A204.1 (cell line): Measurements from ENCODE around the gene USP11.

Experiments
- FAIRE-seq: peaks from 2 replicates; lab custom pipeline; 2012; peaks lifted over from hg19 to GRCh38; lab: Jason Lieb, UNC

USP11 gene

DNA sequence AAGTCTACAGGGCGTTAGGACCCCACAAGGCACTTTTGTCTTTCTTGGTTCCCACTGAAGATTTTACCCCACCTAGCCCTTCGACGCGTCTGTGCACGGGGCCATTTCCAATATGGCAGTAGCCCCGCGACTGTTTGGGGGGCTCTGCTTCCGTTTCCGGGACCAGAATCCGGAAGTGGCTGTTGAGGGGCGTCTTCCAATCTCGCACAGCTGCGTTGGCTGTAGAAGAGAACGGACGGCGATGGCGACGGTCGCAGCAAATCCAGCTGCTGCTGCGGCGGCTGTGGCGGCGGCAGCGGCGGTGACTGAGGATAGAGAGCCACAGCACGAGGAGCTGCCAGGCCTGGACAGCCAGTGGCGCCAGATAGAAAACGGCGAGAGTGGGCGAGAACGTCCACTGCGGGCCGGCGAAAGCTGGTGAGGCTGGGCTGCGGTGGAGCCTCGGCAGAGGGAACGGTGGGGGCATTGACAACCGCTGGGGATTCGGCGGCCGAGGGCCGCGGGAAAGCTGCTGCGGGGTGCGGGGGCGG lies at the start of gene USP11:
TSS of gene USP11 (plus strand) at position 207 of the 530 bp plus-strand sequence. CDS start at position 242, 35 bp downstream.
- no peak for FAIRE-seq

GRCh38 chrX:47184486-47184885 lies 48.3 kb upstream of the USP11 start:
- FAIRE-seq, result no peak

GRCh38 chrX:47185241-47185640 lies 47.6 kb upstream of the USP11 start:
- FAIRE-seq, result no peak

GRCh38 chrX:47186096-47186740 lies 46.6 kb upstream of the USP11 start:
- FAIRE-seq, result no peak

- FAIRE-seq, result no peak
Measured at GRCh38 chrX:47187106-47187677, 45.6 kb upstream of the USP11 start.

DNA sequence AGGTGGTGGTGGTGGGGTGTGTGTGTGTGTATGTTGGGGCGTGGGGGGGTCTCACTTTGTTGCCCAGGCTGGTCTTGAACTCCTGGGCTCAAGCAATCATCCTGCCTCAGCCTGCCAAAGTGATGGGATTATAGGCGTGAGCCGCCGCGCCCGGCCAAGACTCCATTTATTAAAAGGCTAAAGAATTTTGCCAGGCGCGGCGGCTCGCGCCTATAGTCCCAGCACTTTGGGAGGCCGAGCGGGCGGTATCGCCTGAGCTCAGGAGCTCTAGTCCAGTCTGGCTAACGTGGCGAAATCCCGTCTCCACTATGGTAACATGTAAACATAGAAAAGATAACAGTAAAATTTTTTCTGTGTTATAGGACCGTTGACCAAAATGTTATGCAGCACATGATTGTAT lies 42.9 kb upstream of the USP11 start:
- no peak for FAIRE-seq

DNA sequence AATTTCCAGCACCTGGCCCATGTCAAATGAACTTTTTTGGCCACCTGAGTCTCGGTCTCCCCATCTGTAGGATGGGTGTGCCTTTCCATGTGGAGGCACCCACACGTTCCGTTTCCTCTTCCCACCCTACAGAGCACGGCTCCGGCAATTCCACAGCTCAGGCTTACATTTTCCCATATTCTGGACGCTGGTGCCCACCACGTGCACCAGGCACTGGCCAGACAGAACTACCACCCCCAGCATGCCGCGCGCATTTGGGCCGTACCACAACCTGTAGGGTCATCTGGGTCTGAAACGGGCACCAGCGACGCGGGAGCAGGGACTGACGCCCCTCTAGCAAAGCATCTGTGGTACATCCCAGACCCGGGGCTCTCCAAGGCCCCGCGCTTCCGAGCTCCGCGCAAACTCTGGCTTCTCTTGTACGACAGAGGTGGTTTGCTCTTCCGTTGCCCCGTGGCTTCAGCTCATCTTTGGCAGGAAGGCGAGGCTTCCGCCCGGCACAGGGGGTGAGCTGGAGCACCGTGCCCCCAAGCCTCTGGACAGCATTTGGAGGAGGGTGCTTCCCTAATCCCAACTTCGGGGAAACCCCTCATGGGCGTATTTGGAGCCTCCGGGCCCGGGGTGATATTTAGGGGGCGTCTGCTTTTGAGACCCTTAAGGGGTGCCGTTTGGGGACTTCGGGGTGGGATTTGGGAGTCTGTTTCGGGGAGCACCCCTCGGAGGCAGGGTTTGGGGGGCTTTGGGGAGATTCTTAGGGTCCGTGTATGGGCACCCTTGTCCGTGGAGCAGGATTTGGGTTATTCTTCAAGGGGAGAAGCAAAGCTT lies 42.2 kb upstream of the USP11 start:
- FAIRE-seq, result peak; percentile 84

- FAIRE-seq, result no peak
Measured at GRCh38 chrX:47191331-47191730, 41.5 kb upstream of the USP11 start.

DNA sequence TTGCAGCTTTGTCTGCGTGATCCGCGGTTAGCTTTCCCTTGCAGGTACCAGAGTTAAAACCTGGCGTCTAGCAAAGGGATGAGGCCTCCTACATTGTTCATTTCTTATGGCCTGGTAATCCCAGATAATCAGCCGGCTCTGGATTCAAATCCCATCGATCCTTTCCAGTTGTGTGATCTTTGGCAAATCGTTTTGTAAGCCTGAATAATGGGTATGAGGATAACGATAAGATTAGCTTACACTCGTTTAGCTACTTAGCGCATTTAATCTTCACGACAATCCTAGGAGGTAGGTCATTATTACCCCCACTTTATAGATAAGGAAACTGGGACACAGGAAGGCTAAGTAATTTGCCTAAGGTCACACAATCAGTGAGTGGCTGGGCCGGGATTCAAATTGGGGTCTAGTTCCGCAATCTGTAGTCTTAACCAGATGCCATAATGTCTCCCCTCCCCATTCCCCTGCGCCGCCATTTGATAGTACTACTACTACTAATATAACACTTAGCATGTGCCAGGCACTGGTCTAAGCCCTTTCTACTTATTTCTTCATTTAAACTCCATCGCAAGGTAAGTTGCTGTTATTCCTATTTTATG lies 40.9 kb upstream of the USP11 start:
- FAIRE-seq, result no peak

DNA sequence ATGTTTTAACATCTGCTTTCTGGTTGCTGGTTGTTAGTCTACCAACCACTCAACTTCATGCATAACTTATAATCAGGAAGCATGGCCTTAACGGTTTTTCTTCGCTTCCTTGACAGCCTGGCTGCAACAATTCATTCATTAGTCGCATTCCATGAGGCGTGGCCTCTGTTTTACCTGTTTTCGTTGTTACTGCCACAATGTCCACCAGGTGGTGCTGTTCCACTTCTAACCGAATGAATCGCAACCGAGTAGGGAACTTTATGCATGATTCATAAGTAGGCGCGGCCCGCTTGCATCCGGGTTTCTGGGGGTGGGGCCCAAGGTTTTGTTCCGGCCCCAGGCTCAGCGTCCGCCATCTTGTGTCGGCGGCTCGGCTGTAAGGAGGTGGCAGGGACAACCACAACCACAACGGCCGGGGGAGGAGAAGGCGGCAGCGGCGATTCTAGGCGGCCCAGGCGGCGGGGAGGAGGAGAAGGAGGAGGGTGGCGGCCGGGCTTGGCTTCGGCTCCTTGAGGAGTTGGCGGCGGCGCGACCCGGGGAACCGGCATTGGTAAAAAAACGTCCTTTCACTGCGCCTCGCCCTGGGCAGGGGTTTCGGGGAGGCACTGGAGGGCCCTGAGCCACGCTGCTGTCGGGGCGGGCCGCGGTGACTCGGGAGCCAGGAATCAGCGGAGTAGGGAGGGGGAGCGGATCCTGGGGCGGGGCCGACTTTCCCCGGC lies 39.2 kb upstream of the USP11 start, which contains the start of gene UBA1:
TSS of gene UBA1 (plus strand) at position 355 of the 719 bp plus-strand sequence. CDS start 4,974 bp downstream, outside the sequence.
- peak; percentile 99 for FAIRE-seq

- FAIRE-seq, result no peak
Measured at GRCh38 chrX:47194194-47194787, 38.5 kb upstream of the USP11 start.

DNA sequence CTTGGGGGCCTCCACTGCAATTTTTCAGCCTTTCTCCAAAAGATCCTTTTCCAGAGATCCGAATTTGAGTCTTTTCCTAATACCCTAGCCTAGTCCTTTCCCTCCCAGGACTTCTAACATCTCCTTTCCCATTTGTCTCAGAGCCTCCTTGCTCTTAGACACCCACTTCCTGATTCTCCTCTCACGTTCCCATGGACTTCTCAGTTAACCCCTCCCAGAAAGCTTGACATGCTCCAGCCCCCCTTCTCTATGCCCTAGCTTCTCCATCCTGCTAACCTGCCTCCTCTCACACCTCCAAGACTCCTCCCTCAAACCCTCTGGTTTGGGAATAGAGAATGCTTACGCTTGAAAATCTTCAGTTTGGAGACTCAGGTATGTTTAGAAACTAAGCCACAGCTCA lies 36.7 kb upstream of the USP11 start:
- FAIRE-seq, result no peak

GRCh38 chrX:47197526-47197925 lies 35.3 kb upstream of the USP11 start:
- no peak for FAIRE-seq

- FAIRE-seq, result no peak
Measured at GRCh38 chrX:47198026-47198686, 34.7 kb upstream of the USP11 start.

- FAIRE-seq, result no peak
Measured at GRCh38 chrX:47198687-47199080, 34.1 kb upstream of the USP11 start.

DNA sequence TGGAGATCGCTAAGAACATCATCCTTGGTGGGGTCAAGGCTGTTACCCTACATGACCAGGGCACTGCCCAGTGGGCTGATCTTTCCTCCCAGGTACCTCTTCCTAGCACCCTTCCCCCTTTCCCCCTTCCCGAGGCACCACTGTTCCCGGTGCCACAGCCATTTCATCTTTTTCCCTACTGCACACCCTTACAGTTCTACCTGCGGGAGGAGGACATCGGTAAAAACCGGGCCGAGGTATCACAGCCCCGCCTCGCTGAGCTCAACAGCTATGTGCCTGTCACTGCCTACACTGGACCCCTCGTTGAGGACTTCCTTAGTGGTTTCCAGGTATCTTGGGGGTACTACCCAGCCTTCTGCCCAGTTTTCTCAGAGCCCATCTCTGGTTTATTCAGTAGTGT lies 33.5 kb upstream of the USP11 start:
- FAIRE-seq, result no peak

GRCh38 chrX:47200385-47201150 lies 32.2 kb upstream of the USP11 start:
- no peak for FAIRE-seq

- no peak for FAIRE-seq
Measured at GRCh38 chrX:47201345-47201944, 31.4 kb upstream of the USP11 start.

DNA sequence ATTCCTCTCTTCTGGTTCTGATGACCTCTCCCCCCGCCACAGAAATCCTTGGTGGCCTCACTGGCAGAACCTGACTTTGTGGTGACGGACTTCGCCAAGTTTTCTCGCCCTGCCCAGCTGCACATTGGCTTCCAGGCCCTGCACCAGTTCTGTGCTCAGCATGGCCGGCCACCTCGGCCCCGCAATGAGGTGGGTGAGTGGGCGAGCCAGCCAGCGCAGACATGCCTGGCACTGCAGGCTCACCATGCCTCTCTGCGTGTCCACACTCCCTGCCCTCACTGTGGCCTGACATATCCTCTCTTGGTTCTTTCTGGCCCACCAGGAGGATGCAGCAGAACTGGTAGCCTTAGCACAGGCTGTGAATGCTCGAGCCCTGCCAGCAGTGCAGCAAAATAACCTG lies 30.5 kb upstream of the USP11 start:
- no peak for FAIRE-seq

- no peak for FAIRE-seq
Measured at GRCh38 chrX:47202877-47203276, 29.9 kb upstream of the USP11 start.
